Heart right ventricle (tissue), 16 donors: ENCODE data around the gene TRPM1. TPM values are rescaled to one million over a fixed set of nuclear protein-coding genes. Genes with fewer than 3 reads are reported as not detected.

Experiments
- ATAC-seq, 8 donors: fragments of 200-7000 bp; cut with Tn5 transposase; one replicate each; pipeline ENCODE4 v1.9.1; 2020; ENCODE audit warnings: mild to moderate bottlenecking in 8 of 8, moderate library complexity in 8 of 8, moderate number of reproducible peaks in 1 of 8
- DNase-seq, 2 donors: peaks; one replicate each; pipeline ENCODE4 v3.0.0-alpha.2; 2020
- H3K27ac ChIP-seq, 10 donors: fragments of 200-600 bp; sonication (generic) in 2 of 10; one replicate each; pipeline versions ENCODE4 v1.5.0 to v1.8.0; 2020 to 2022; ENCODE audit warnings: mild to moderate bottlenecking in 3 of 10
- H3K27me3 ChIP-seq, 7 donors: fragments of 200-600 bp; one replicate each; pipeline ENCODE4 v1.8.0; 2021 to 2022; ENCODE audit warnings: mild to moderate bottlenecking in 2 of 7
- H3K36me3 ChIP-seq, 9 donors: fragments of 200-600 bp; sonication (generic) in 1 of 9; one replicate each; pipeline versions ENCODE4 v1.5.0 to v1.8.0; 2020 to 2022; ENCODE audit warnings: mild to moderate bottlenecking in 2 of 9
- H3K4me1 ChIP-seq, 9 donors: fragments of 200-600 bp; sonication (generic) in 1 of 9; one replicate each; pipeline versions ENCODE4 v1.5.0 to v1.8.0; 2020 to 2022; ENCODE audit warnings: mild to moderate bottlenecking in 4 of 9
- H3K4me3 ChIP-seq, 10 donors: fragments of 200-600 bp; sonication (generic) in 2 of 10; one replicate each; pipeline versions ENCODE4 v1.5.0 to v1.8.0; 2020 to 2022; ENCODE audit warnings: mild to moderate bottlenecking in 7 of 10, moderate library complexity in 2 of 10
- H3K9me3 ChIP-seq, 11 donors: fragments of 200-600 bp in 10 of 11; sonication (generic) in 2 of 11; one replicate each; pipeline versions ENCODE4 v1.5.0 to v1.8.0; 2013 to 2022; ENCODE audit warnings: mild to moderate bottlenecking in 2 of 11, control low read depth in 1 of 11, moderate library complexity in 1 of 11
- CTCF ChIP-seq, 9 donors: fragments of 200-600 bp; sonication (generic) in 2 of 9; IDR thresholded peaks; one replicate each; pipeline versions ENCODE4 v1.5.0 to v1.8.0; 2021 to 2022; ENCODE audit warnings: antibody characterized with exemption in 9 of 9, mild to moderate bottlenecking in 5 of 9, moderate library complexity in 1 of 9
- WGBS, 2 donors: extraction: QIAGEN DNeasy Blood & Tissue Kit; methylation state at CpG; one replicate each; pipeline ENCODE4 v1.1.7; 2013; ENCODE audit warnings: inconsistent platforms in 1 of 2; 5-methylcytosine and 5-hydroxymethylcytosine counted together
- intact Hi-C, 10 donors: fragments of 100-400 bp; cut with DNase I; formaldehyde crosslinking; loops; one replicate each; pipeline versions ENCODE4 v1.11.1 to v1.14.2; 2022
- polyA plus RNA-seq, 2 donors: library from polyadenylated mRNA; stranded (reverse); fragments of 200-250 nt; gene quantifications; one replicate each; pipeline ENCODE4 v1.2.3, GENCODE V29; 2013
- total RNA-seq, 10 donors: library from RNA; stranded (reverse); fragmentation: NEBNext Ultra II Directional in 3 of 10; extraction: Animal tissue kit (Norgen Biotek cat#: 25700) in 3 of 10; gene quantifications; one replicate each; pipeline versions ENCODE4 v1.2.1 to v1.2.4, GENCODE V29; 2021 to 2023
- donor health status: Arrhythmogenic right ventricular cardiomyopathy.
- donor health status: ischemic (EF 13 %, LVEDD 7.1; RV severe dilation, severe dysfunction).
- donor health status: healthy with polysubstance abuse.
- donor health status: DM: no; HTN: yes; CAD: no.
- donor health status: DM: no; HTN: no; CAD: no.
- donor health status: ischemic (EF 25% LVEDD 6.9; RV normal size, moderate dysfunction).
- donor health status: ischemic (EF 25% LVEDD 5.7; RV mildly dilated, moderate dysfunction).
- donor health status: healthy.
- donor health status: DM: yes; HTN: yes; CAD: no.
- donor health status: Ischemic cardiomyopathy.
- donor health status: ischemic (EF 35%, LVEDD 5.7; RV mildly dilated, moderate dysfunction).
- donor health status: nonischemic (EF 11% LVEDD 7.7; RV severe dilation, severe dysfunction).
- donor health status: DM: yes; HTN: yes; CAD: no.
- donor health status: PGD.
- donor health status: ischemic (EF 29% LVEDD 5.4; RV normal size, mild dysfunction).
- donor health status: nonischemic (EF 23%, LVEDD 6.1; RV moderate dilation, normal function).

TRPM1 gene
- total and polyA plus RNA-seq, 12 donors = 0.06 TPM; not detected in 11

- peaks cover 0 to 8% (median 0%) of the 10 kb centered on the region in 11 donors for H3K9me3 ChIP-seq
- peaks cover 0 to 4% (median 0%) of the 10 kb centered on the region in 7 donors for H3K27me3 ChIP-seq
- H3K4me3 ChIP-seq = no peak overlapping the region
- ATAC-seq = no peak
- no peak for TF ChIP-seq CTCF (IDR thresholded peaks at IDR 0.05)
- no peaks in the 10 kb centered on the region for H3K36me3 ChIP-seq
- WGBS, 2 donors = 89 to 90% methylated on average over 10 of the region's 10 CpGs
- intact Hi-C loops = no loop called here
- no peak overlapping the region for H3K27ac ChIP-seq
- H3K4me1 ChIP-seq = peaks cover 0 to 12% (median 6%) of the 10 kb centered on the region in 9 donors
- no peak for DNase-seq
These were observed 63.6 kb downstream of the TRPM1 start for GRCh38 chr15:31037731-31038477.

GRCh38 chr15:31036783-31037182 lies 64.7 kb downstream of the TRPM1 start:
- no peaks in the 10 kb centered on the region for H3K36me3 ChIP-seq
- no peak for ATAC-seq
- H3K27ac ChIP-seq = no peak overlapping the region
- TF ChIP-seq CTCF (IDR thresholded peaks at IDR 0.05) = no peak
- H3K27me3 ChIP-seq = peaks cover 0 to 4% (median 0%) of the 10 kb centered on the region in 7 donors
- no peak overlapping the region for H3K4me3 ChIP-seq
- H3K4me1 ChIP-seq = peaks cover 0 to 22% (median 15%) of the 10 kb centered on the region in 9 donors
- intact Hi-C loops = no loop called here
- 85 to 92% methylated on average over 9 of the region's 9 CpGs for WGBS, 2 donors
- no peak for DNase-seq
- H3K9me3 ChIP-seq = peaks cover 0 to 8% (median 0%) of the 10 kb centered on the region in 11 donors

GRCh38 chr15:31035610-31036009 lies 65.9 kb downstream of the TRPM1 start:
- Histone ChIP-seq H3K27ac (no peak overlapping the region), H3K4me1 (peaks cover 0 to 22% (median 16%) of the 10 kb centered on the region in 9 donors), H3K27me3 (peaks cover 0 to 4% (median 0%) of the 10 kb centered on the region in 7 donors), H3K36me3 (no peaks in the 10 kb centered on the region), H3K4me3 (no peak overlapping the region), H3K9me3 (peaks cover 0 to 8% (median 0%) of the 10 kb centered on the region in 11 donors)
- no peak for TF ChIP-seq CTCF (IDR thresholded peaks at IDR 0.05)
- no peak for ATAC-seq
- WGBS, 2 donors = 78 to 81% methylated on average over 7 of the region's 7 CpGs
- intact Hi-C loops = no loop called here
- no peak for DNase-seq

GRCh38 chr15:31034152-31034551 lies 67.4 kb downstream of the TRPM1 start:
- ATAC-seq = no peak
- H3K27me3 ChIP-seq = no peaks in the 10 kb centered on the region
- peaks cover 0 to 4% (median 0%) of the 10 kb centered on the region in 11 donors for H3K9me3 ChIP-seq
- no peak overlapping the region for H3K27ac ChIP-seq
- H3K4me3 ChIP-seq = no peak overlapping the region
- intact Hi-C loops = loop anchor here in 1 of 10 donors (5.0 kb wide), 1 partner anchor 42 kb away; the partner anchor contains the start of gene MTMR10
- no peaks in the 10 kb centered on the region for H3K36me3 ChIP-seq
- 55 to 60% methylated on average over 4 of the region's 4 CpGs for WGBS, 2 donors
- no peak for DNase-seq
- TF ChIP-seq CTCF (IDR thresholded peaks at IDR 0.05) = no peak
- peaks cover 0 to 22% (median 16%) of the 10 kb centered on the region in 9 donors for H3K4me1 ChIP-seq
